Measurements from ENCODE around the gene DUT. TPM values are rescaled to one million over a fixed set of nuclear protein-coding genes. Genes with fewer than 3 reads are reported as not detected.

DUT gene
- total and polyA plus RNA-seq, 9 of the 15 experiments (the other 6 are each of a cell fraction or from before 2014, with no cell fraction given), result 13.9 to 235 (median 94.9) TPM

- TF ChIP-seq FOXP4 (CRISPR knock-in tag; IDR thresholded peaks at IDR 0.05; ENCODE audit: borderline replicate concordance) (no peak), SNIP1 (IDR thresholded peaks at IDR 0.05; ENCODE audit: low read depth) (no peak), ZNF696 (CRISPR knock-in tag; conservative IDR thresholded peaks at IDR 0.05) (no peak), RBM34 (IDR thresholded peaks at IDR 0.05; ENCODE audit: borderline replicate concordance, insufficient read depth, low read length) (no peak), KAT8 (IDR thresholded peaks at IDR 0.05; ENCODE audit: low read depth) (no peak)
Measured at GRCh38 chr15:48385031-48385830, 54.0 kb downstream of the DUT start (continued).

GRCh38 chr15:48388016-48388851 lies 57.0 kb downstream of the DUT start:
- H2AFZ ChIP-seq (ENCODE audit: low read depth, low read length), result no peak overlapping the region
- no peaks in the 10 kb centered on the region for H3K9me1 ChIP-seq (ENCODE audit: control insufficient read depth, insufficient read depth, low read length)
- in situ Hi-C loops (cut with MboI) (no loop called here), intact Hi-C loops (cut with micrococcal nuclease) (no loop called here)
- no peak overlapping the region for H3K27ac ChIP-seq (ENCODE audit: extremely low read depth, low read depth, low read length)
- ATAC-seq, result no peak
- no peaks in the 10 kb centered on the region for H3K79me2 ChIP-seq (ENCODE audit: control insufficient read depth, insufficient read depth, low read length)
- CTCF ChIA-PET (ENCODE audit: low intra/inter-chr PET ratio), result no interaction called here
- no peak for TF ChIP-seq JUND (IDR thresholded peaks at IDR 0.05; ENCODE audit: borderline replicate concordance, low read depth, low read length)
- no peak for TF ChIP-seq JUND (tag; IDR thresholded peaks at IDR 0.05; ENCODE audit: borderline replicate concordance, low read depth, low read length)
- 0 out of 2 replicates have a peak, but pooled peaks have one; percentile 6 for TF ChIP-seq NFIC (IDR thresholded peaks at IDR 0.05)
- H3K9ac ChIP-seq (ENCODE audit: insufficient read depth in 1 of 2, low read depth in 2 of 2, low read length in 2 of 2), result no peak overlapping the region
- DNase-seq (ENCODE audit: extremely low read depth in 1 of 4, low spot score in 3 of 4), result no peak
- no peak overlapping the region for H3K4me3 ChIP-seq
- 2% methylated on average over 4 of the region's 4 CpGs for WGBS (ENCODE audit: insufficient coverage, low coverage, missing lambda C conversion rate)
- no peaks in the 10 kb centered on the region for H3K9me3 ChIP-seq (replicated peaks; ENCODE audit: control insufficient read depth, insufficient read depth, low read depth, low read length)
- no peaks in the 10 kb centered on the region for H3K36me3 ChIP-seq (ENCODE audit: control insufficient read depth, insufficient read depth, low read length)
- H3K27me3 ChIP-seq (ENCODE audit: control insufficient read depth in 2 of 2, insufficient read depth in 2 of 2, low read length in 2 of 2), result peaks cover 0 to 2% of the 10 kb centered on the region in 2 experiments; a peak in 3 of 5 replicates
- H4K20me1 ChIP-seq (replicated peaks; ENCODE audit: control insufficient read depth, insufficient read depth, low read length), result no peaks in the 10 kb centered on the region
- FAIRE-seq, result no peak
- POLR2A ChIA-PET, result no interaction called here
- H3K4me2 ChIP-seq (ENCODE audit: insufficient read depth, low read length), result no peak overlapping the region
- BruUV-seq (replicated peaks), result no TSS peak
- H3K4me1 ChIP-seq (replicated peaks in 1 of 2; ENCODE audit: control insufficient read depth in 2 of 2, insufficient read depth in 2 of 2, low read length in 2 of 2), result no peaks in the 10 kb centered on the region

Measured in K562 (cell line).